GM12878 (cell line): ENCODE results near the gene ADGRG7. TPM values are rescaled to one million over a fixed set of nuclear protein-coding genes. Genes with fewer than 3 reads are reported as not detected.

Experiments
- ATAC-seq: fragments of 200-7000 bp; cut with Tn5 transposase; 3 replicates; pipeline ENCODE4 v1.9.1; 2020; ENCODE audit warnings: mild to moderate bottlenecking, moderate library complexity
- BruUV-seq: library from RNA; stranded (reverse); fragments of 400-500 nt; replicated peaks from 2 replicates; lab custom pipeline; 2021; lab: Mats Ljungman, UMichigan
- CTCF ChIA-PET: fragments of 300-600 bp; sonication (Branson Sonifier 250); formaldehyde crosslinking; extraction: SDS; loops from one replicate; lab custom pipeline; 2021; ENCODE audit warnings: inconsistent platforms; lab: Yijun Ruan, JAX
- POLR2A ChIA-PET: fragments of 350-600 bp; formaldehyde crosslinking; extraction: SDS; loops from one replicate; lab custom pipeline; 2021; ENCODE audit warnings: inconsistent platforms; lab: Charles Lee
- RAD21 ChIA-PET: fragments of 300-600 bp; sonication (Branson Sonifier 250); formaldehyde crosslinking; loops from one replicate; lab custom pipeline; 2023; ENCODE audit warnings: antibody characterized with exemption; ENCODE audit not compliant: unreplicated experiment; lab: Charles Lee
- SMC1A ChIA-PET: fragments of 300-600 bp; sonication (Branson Sonifier 250); formaldehyde crosslinking; loops from one replicate; lab custom pipeline; 2023; ENCODE audit not compliant: unreplicated experiment, uncharacterized antibody; lab: Charles Lee
- DNase-seq: peaks from one replicate; pipeline ENCODE4 v3.0.0-alpha.2; 2011; ENCODE audit warnings: low read depth, low spot score
- FAIRE-seq: peaks from 3 replicates; lab custom pipeline; 2011; peaks lifted over from hg19 to GRCh38; lab: Jason Lieb, UNC
- H2AFZ ChIP-seq: 2 replicates; pipeline ENCODE4 v1.6.0; 2011; ENCODE audit warnings: low read depth, low read length, control low read depth; ENCODE audit not compliant: control insufficient read depth
- H3K27ac ChIP-seq: 2 replicates; pipeline ENCODE4 v1.5.1; 2011; ENCODE audit warnings: control low read depth; ENCODE audit not compliant: control insufficient read depth, insufficient read depth
- H3K27me3 ChIP-seq, 2 experiments: replicated peaks in 1 of 2; 2 replicates each; pipeline versions ENCODE4 v1.6.0 to v1.6.1; 2011; ENCODE audit warnings: low read length in 1 of 2; ENCODE audit not compliant: control insufficient read depth in 2 of 2, insufficient read depth in 2 of 2
- H3K36me3 ChIP-seq, 2 experiments: 2 replicates each; pipeline ENCODE4 v1.5.1; 2011; ENCODE audit warnings: low read length in 1 of 2; ENCODE audit not compliant: control insufficient read depth in 2 of 2, insufficient read depth in 2 of 2
- H3K4me1 ChIP-seq: 2 replicates; pipeline ENCODE4 v1.6.1; 2011; ENCODE audit warnings: mild to moderate bottlenecking, low read length, moderate library complexity, mixed read lengths; ENCODE audit not compliant: control insufficient read depth, insufficient read depth
- H3K4me2 ChIP-seq: 2 replicates; pipeline ENCODE4 v1.6.0; 2011; ENCODE audit warnings: control low read depth; ENCODE audit not compliant: control insufficient read depth, insufficient read depth
- H3K4me3 ChIP-seq: fragments of 200-600 bp; sonication (generic); 2 replicates; pipeline ENCODE4 v1.5.1; 2016
- H3K79me2 ChIP-seq: 2 replicates; pipeline ENCODE4 v1.6.0; 2011; ENCODE audit warnings: low read length; ENCODE audit not compliant: control insufficient read depth, insufficient read depth
- H3K9ac ChIP-seq: 2 replicates; pipeline ENCODE4 v1.8.0; 2011; ENCODE audit warnings: low read length, control low read depth, mixed read lengths; ENCODE audit not compliant: control insufficient read depth, insufficient read depth
- H3K9me3 ChIP-seq: replicated peaks from 3 replicates; pipeline ENCODE4 v1.5.1; 2011; ENCODE audit warnings: mild to moderate bottlenecking, low read length; ENCODE audit not compliant: control insufficient read depth, insufficient read depth
- H4K20me1 ChIP-seq: 2 replicates; pipeline ENCODE4 v1.6.0; 2011; ENCODE audit not compliant: control insufficient read depth, insufficient read depth
- BHLHE40 ChIP-seq, 2 experiments: fragments of 450-650 bp in 1 of 2; IDR thresholded peaks; 2 replicates each; pipeline ENCODE4 v1.6.1; 2011 to 2017; ENCODE audit warnings: low read depth in 2 of 2, borderline replicate concordance in 1 of 2, improper control_type of control experiment in 1 of 2, low read length in 1 of 2, mild to moderate bottlenecking in 1 of 2
- SMAD5 ChIP-seq: IDR thresholded peaks from 2 replicates; pipeline ENCODE4 v1.6.1; 2016; ENCODE audit warnings: antibody characterized with exemption, low read depth
- STAT1 ChIP-seq: fragments of 450-650 bp; conservative IDR thresholded peaks from 2 replicates; pipeline ENCODE4 v1.6.1; 2014; ENCODE audit warnings: antibody characterized with exemption, mild to moderate bottlenecking
- SUPT20H ChIP-seq: IDR thresholded peaks from 2 replicates; pipeline ENCODE4 v1.6.1; 2011; ENCODE audit warnings: low read depth, mild to moderate bottlenecking, low read length, moderate library complexity, borderline replicate concordance; ENCODE audit not compliant: control insufficient read depth
- WGBS: methylation state at CpG from one replicate; pipeline ENCODE4 v1.1.6; 2016; ENCODE audit warnings: low lambda C conversion rate; ENCODE audit not compliant: insufficient replicate concordance, insufficient coverage; ENCODE audit errors: missing lambda C conversion rate; 5-methylcytosine and 5-hydroxymethylcytosine counted together
- in situ Hi-C: fragments of 300-500 bp; cut with MboI; formaldehyde crosslinking; loops from 9 replicates; pipeline ENCODE4 v1.14.3; 2018; ENCODE audit warnings: mixed read lengths
- intact Hi-C: fragments of 100-400 bp; cut with micrococcal nuclease; formaldehyde crosslinking; loops from one replicate; pipeline ENCODE4 v1.14.2; 2022; ENCODE audit not compliant: unreplicated experiment
- polyA plus RNA-seq, 11 experiments: library from polyadenylated mRNA; depleted of rRNA in 4 of 11; unstranded in 6 of 11; stranded (reverse) in 5 of 11; fragments of >200 nt; fragmentation: Nextera tagmentation in 4 of 11; fragmentation: Illumina TruSeq in 1 of 11; extraction: Ambion mirVana in 4 of 11; extraction: Trizol in 1 of 11; gene quantifications; 1 replicate in 1 of 11; 2 replicates in 10 of 11; pipeline versions ENCODE4 v1.2.1 to v1.2.3, GENCODE V29; 2011 to 2016; ENCODE audit warnings: inconsistent platforms in 2 of 11, missing spikeins in 2 of 11, low read depth in 1 of 11
- total RNA-seq, 4 experiments: library from RNA; depleted of rRNA in 3 of 4; stranded (reverse); fragments of >200 nt in 3 of 4; fragmentation: Illumina TruSeq in 1 of 4; extraction: Trizol in 1 of 4; gene quantifications; 2 replicates each; pipeline versions ENCODE4 v1.2.1 to v1.2.3, GENCODE V29; 2013 to 2021
- TF ChIP-seq, protein P1 (sequence below): IDR thresholded peaks from 2 replicates; pipeline ENCODE4 v1.6.1; 2012; ENCODE audit warnings: low read depth, low read length, improper control_type of control experiment

The ADGRG7 gene
- total and polyA plus RNA-seq, 10 of the 15 experiments (the other 5 are each of a cell fraction or from before 2014, with no cell fraction given): 0.02 to 0.21 (median 0.14) TPM; not detected in 7

- no peak for TF ChIP-seq BHLHE40 (IDR thresholded peaks at IDR 0.05; ENCODE audit: borderline replicate concordance in 1 of 2, low read depth in 2 of 2, low read length in 1 of 2)
These were observed 47.1 kb upstream of the ADGRG7 start (continued) for GRCh38 chr3:100562224-100562857.

- Histone ChIP-seq H3K4me2 (no peak overlapping the region), H3K9ac (no peak overlapping the region), H3K4me3 (no peak overlapping the region), H2AFZ (no peak overlapping the region), H3K79me2 (no peaks in the 10 kb centered on the region), H4K20me1 (no peaks in the 10 kb centered on the region), H3K4me1 (no peaks in the 10 kb centered on the region), H3K9me3 (no peaks in the 10 kb centered on the region), H3K36me3 (no peaks in the 10 kb centered on the region), H3K27me3 (no peaks in the 10 kb centered on the region), H3K27ac (no peak overlapping the region)
- POLR2A ChIA-PET: no interaction called here
- FAIRE-seq: no peak
- in situ Hi-C loops (no loop called here), intact Hi-C loops (no loop called here)
- TF ChIP-seq, protein P1, sequence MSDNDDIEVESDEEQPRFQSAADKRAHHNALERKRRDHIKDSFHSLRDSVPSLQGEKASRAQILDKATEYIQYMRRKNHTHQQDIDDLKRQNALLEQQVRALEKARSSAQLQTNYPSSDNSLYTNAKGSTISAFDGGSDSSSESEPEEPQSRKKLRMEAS: no peak
- no peak for TF ChIP-seq SUPT20H
- no peak for TF ChIP-seq SMAD5
- no peak for TF ChIP-seq STAT1
- RAD21 ChIA-PET: interaction anchor here (1.2 kb wide), 1 partner anchor 100 kb away, joined by 3 read pairs; no protein-coding TSS in a partner anchor
- SMC1A ChIA-PET: interaction anchor here (0.6 kb wide), 1 partner anchor 362 kb away, joined by 3 read pairs; no protein-coding TSS in a partner anchor
- no TSS peak for BruUV-seq
- WGBS: 0% methylated on average over 1 of the region's 1 CpG
- no peak for ATAC-seq
- no peak for DNase-seq
- CTCF ChIA-PET: no interaction called here
These were observed 46.2 kb upstream of the ADGRG7 start for GRCh38 chr3:100563228-100563627.
